Stimulated activated CD8-positive, alpha-beta memory T cell treated with anti-CD3 and anti-CD28 coated beads, Interleukin-12 subunit alpha, Interleukin-12 subunit beta, amount 100 ng/mL, for 24 hours (primary cell): Measurements from ENCODE around the gene STAC3.
"Not testable (repeated sequence)": the region's sequence is repeated elsewhere in the genome, so short reads cannot be mapped to it uniquely, and the experiment has no call there.

Experiments used
- DNase-seq: peaks from one replicate; pipeline ENCODE4 v3.0.0-alpha.2; 2020; ENCODE audit errors: extremely low read depth

STAC3 gene

DNA sequence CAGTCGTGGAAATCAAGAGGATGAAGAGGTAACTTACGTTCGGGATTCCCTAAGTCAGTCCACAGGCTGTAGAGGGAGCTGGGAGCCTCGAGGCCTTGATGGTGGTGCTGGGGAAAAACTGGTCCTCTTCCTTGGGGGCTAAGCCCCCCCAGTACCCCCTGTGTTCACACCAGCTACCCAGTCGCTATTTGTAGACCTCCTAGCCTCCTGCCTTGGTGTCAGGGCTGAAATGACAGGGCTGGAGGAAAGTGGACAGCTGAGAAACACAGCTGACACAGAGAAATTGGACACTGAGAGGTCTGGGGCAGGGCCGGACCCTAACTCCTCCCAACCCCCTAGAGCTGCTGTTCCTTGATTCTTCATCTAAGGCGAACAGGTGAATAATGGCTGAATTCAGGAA lies at the start of gene STAC3:
STAC3 (minus strand) TSS at position 232 of the 400 bp plus-strand sequence. CDS start 1,551 bp downstream, outside the sequence.
- no peak for DNase-seq

DNA sequence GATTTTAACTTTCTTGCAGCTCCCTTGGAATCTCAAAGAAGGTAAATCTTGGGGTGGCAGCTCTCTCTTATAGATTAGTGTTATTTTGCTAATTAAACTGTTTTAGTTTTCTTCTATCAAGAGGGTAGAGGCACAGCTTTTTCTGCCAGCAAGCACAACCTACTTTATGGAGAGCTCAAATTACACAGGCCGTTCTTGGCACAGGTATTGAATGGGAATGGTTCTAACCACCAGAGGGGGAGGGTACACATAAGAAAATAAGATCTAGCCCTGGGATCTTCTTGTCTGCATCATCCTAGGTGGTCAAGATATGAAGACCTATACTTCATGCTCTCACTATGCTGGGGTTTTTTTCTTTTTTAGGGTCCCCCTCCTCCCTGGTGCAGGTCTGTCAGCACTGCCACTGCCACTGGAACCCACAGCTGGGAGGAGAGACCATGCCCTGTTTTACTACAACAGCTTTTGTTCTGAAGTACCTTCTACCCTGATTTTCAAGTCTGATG lies 48.6 kb upstream of the STAC3 start:
- DNase-seq = no peak

DNA sequence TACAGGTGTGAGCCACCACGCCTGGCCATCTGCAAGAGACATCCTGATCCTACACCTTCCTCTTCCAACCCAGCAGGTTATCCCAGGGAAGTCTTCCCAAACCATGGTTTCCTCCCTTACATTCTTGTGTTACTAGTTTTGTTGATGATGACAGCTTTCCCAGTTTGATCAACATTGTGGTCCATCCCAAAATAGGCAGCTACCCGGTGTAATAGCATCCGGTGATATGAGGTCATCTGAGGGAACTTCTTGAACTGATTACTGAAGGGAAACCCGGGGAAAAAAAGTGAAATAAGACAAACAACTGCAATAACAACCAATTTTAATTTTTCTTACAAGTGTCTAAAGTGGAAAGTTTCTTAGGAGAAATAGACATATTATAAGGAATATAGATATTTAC lies 45.3 kb upstream of the STAC3 start:
- no peak for DNase-seq

DNA sequence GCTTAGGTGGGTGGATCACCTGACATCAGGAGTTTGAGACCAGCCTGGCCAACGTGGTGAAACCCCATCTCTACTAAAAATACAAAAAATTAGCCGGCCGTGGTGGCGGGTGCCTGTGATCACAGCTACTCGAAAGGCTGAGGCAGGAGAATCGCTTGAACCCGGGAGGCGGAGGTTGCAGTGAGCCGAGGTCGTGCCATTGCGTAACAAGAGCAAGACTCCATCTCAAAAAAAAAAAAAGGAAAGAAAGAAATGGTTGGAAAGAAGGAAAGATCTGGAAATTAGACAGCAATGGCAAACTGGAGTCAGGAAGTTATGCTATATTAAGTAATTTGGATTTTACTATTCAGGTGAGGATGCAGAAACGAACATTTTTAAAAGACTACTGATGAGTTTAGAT lies 31.1 kb upstream of the STAC3 start:
- not testable (repeated sequence) for DNase-seq

DNA sequence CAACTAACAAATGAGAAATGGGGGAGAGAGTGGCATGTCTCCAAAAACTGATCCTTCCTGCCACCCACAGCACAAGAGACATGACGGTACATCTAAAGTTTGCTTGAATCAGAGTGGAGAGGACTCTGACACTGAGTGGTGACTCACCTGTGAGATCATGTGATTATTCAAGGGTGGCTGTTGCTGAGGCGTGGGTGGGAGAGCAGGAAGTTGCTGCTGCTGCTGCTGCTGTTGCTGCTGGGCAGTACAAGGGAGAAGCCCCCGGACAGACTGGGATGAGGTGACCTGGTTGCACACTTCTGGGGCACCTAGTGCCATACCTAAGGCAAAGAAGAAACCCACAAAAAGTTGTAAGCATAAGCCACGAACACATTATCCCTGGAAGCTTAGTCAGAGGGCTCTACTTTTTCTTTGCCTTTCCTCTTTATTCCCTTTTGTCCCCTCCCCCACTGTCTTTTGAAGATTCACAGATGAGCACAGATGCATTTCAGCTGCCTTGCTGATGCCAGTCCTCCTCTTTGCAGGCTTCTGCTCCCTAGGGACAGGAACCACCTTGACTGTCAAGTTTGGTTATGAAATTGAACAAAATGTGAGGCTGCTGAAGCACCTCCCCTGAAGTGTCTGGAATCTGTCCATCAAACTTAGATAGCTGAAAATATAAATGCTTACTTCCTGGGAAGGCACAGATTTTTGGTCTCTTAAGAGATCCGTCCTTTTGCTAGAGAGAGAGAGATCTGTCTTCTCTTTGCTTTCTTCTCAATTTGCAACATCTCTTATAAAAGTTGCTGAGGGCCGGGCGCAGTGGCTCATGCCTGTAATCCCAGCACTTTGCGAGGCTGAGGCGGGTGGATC lies 29.4 kb upstream of the STAC3 start:
- peak; percentile 30 for DNase-seq

DNA sequence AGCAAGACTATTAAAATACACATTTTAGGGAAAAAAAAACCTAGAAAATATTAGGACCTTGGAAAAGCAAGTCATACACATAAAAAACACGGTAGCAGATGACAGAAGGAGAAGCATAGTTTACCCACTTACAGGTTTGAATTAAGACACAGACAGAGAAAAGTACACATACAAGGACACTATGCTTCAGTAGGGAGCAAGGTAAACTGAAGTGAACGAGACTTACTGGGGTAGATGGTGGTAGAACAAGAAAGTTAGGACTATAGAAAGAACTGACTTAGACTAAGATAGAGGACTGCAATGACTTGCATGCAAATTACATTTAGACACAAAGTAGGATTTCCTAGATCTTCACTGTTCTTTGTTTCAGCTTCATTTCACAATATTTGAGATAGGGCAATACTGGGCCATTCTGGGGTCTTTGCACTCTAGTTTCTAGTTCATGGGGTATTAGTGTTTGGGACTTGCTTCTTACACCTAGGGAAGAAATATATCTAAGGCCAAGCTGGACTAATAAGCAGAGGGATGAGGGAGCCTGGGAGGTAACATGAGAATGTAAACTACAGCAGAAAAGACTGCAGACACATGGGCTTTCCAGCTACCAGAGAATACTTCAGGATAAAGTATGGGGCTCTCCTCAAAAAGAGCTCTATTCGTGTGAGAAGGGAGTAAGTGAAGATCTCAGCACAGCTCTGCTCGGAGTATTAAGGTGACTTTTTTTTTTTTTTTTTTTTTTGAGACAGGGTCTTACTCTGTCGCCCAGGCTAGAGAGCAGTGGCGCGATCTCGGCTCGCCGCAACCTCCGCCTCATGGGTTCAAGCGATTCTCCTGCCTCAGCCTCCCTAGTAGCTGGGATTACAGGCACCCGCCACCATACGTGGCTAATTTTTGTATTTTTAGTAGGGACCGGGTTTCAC lies 27.7 kb upstream of the STAC3 start:
- no peak for DNase-seq

DNA sequence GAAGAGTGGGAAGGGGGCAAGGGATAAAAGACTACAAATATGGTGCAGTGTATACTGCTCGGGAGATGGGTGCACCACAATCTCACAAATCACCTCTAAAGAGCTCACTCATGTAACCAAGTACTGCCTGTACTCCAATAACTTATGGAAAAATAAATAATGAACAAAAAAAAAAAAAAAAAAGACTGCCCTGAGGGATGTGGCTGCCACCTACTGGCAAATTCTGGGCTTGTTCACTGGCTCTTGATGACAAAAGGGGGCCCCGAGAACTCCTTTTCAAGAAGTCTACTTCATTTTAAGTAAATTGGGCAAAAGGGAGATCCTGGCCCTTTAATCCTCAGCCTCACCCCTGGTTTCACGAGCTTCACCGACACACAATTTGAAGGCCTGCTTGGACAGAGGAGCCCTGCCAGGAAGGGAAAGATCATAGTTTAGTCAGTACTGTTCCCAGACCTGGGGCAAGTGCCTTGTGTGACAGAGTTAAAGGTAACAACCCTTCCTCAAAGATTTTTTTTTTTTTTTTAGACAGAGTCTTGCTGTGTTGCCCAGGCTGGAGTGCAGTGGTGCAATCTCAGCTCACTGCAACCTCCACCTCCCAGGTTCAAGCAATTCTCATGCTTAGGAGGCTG lies 26.1 kb upstream of the STAC3 start:
- DNase-seq = no peak

DNA sequence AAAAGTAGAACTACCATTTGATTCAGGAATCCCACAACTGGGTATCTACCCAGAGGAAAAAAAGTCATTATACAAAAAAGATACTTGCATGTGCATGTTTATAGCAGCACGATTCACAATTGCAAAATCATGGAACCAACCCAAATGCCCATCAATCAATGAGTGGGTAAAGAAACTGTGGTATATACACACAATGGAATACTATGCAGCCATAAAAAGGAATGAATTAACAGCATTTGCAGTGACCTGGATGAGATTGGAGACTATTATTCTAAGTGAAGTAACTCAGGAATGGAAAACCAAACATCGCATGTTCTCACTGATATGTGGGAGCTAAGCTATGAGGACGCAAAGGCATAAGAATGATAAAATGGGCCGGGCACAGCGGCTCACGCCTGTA lies 25.2 kb upstream of the STAC3 start:
- not testable (repeated sequence) for DNase-seq

DNA sequence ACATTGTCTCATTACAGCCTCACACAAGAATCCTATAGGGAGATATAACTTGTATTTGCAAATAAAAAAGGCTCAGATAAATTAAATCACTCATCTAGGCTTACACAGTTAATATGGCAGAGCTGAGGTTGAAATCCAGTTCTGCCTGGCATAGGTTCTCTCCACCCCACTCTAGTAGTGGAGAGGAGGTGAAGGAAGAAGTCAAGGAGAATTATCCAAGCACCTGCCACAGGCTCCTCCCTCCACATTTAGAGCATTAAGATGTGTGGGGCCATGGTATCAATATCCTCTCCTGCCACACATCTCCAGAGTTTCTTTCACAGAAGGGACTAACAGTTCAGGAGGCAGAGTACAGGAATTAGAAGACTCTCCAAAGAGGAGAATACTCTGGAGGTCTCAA lies 22.5 kb upstream of the STAC3 start:
- no peak for DNase-seq

DNA sequence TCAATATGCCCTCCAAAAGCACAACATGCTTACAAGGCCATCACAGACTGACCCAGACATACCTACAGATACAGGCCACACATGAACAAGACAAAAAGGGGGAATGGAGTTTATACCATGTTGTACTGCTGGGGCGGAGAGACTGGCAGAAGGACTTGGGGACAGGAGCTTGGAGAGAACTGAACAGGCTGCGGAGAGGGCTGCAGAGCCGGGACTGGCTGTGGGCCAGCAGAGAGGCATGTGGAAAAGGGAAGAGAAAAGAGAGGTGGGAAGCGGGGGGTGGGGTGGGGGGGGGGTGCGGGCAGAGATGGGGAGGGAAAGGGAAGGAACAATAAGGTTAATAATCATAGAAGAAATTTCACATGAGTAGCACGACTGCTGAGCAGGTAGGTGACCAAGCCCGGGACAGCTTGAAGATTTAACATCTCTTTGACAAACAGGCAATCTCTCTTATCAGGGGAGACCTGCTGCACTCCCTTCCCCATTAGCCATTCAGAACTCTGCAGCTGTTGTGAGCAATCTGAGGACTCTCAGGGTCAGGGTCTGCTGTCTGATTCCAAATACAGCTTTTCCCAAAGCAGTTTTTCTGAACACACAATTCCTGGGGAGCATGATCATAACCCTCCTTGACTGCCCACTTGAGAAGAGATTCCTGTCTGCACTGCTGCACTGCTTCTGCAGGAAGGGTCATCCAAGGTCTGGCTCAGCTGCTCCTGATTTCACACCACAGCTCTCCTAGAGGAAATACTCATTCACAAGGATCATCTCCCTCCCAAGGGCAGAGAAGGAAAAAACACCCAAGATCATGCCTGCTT lies 21.6 kb upstream of the STAC3 start:
- DNase-seq = no peak

DNA sequence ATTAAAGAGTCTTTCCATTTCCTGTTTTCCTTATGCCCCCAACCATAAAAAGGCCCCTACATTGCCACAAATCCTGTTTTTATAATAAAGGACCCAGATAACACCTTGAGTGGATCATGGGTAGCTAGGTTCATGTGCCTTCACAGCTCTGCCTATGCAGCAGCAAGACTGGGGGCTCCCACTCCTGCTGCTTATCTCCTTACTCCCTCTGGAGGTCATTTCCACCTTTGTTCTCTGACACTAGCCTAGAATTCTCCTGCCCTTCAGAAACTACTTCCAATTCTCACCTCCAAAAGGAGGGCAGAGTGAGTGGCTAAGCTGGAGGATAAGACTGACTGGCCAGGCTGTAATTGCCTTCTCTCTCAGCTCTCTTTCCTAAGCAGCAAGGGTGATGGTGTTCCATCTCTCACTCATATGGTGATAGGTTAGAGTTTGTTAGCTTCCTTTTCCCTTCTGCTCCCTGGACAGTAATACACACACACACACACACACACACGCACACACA lies 20.0 kb upstream of the STAC3 start:
- DNase-seq = no peak

DNA sequence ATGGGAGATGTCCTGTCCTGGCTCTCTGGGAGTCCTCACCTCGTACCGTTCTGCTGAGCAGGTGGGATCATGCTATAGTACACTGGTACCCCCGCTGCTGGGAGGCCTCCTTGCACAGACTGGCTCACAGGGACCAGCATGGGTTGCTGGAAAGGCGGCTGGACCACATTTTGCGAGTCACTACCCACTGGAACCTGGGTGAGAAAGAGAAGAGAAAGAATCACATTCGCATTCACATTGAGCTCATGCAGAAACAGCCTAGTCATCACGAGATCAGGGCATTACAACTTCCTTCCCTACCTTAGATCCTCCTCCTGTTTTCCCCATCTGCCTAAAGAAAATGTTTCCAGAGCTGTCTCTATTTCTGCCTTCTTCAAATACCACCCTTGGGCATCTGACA lies 17.3 kb upstream of the STAC3 start:
- no peak for DNase-seq

DNA sequence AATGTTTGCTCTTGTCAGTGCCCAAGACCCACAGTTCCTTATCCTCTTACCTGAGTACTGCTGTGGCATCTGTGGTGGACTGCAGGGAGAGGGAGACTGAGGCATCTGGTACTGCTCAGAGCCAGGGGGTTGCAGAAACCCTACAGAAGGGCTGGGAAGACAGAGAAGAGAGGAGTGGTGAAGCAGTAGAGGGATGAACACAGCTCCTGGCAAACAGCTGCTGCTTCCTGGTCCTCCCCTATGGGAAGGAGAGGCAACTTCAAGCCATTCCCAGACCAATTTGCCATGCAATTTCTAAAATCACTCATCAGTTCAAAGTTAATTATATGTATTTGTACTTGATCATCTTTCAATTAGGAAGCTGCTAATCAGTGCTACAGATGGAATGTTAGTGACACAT lies 15.7 kb upstream of the STAC3 start:
- DNase-seq = no peak

DNA sequence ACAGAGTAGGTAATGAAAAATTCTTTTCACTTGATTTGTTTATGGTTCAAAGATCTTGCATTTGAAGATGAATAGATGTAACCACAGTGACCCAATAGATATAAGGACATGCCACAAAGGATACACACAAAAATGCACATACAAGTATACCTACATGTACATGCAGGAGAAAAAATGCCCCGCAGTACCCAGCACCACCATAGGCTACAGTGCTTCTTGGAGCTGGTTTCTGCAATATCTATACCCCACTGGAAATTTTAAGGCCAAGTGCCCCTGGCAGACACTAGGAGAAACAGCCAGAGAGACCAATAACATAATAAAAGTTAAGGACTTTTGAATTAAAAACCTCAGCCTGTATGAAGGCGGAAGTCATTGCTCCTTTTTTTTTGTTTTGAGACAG lies 12.1 kb upstream of the STAC3 start:
- DNase-seq = no peak

DNA sequence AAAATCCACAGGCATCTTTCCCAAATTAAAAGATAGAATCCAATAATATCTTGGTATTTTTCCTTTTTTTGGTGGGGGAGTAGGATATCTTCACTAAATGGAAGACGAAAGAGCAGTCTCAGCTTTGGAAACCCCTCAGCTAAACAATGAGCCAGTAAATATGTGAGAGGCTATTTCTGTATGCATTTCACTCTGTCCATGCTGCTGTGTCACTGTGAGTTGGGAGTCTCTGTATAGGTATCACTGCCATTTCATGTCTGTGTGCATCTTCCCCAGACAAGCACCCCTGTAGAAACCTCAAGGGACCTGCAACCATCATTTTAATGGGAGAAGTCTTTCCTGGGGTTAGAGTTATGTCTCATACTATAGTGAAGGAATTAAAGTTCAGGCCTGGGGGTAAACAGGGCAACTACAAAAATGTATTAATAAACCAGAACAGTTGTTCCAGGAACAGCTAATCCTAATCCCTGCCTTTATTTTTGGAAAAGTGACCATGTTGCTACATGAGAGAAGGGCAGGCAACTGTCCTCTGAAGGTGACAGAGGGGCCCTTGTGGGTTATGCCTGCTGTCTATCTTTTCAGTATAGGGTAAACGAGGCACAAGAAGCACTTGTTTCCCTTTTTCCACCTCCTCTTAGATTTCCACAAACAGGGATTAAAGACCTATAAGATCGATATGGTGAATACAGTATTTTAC lies 11.3 kb upstream of the STAC3 start:
- no peak for DNase-seq

DNA sequence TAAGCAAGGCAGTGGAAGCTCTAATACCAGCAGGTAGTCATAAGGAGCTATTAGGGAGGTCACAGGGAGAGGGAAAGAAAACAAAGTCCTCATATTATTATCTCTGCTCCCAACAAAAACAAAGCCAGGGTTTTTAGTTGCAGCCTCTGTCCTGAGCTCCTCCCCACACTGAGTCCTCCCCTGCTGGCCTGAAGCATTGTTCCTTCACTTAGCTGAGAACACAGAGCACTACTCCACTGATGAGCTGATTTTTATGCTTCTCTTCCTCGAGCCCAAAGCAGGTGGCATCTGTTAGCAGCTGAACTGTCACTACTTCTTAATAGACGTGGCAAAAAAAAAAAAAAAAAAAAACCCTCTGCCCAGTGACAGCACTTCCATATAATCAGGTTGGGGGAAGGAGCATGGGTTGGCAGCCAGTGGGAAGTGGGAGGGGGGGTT lies 10.5 kb upstream of the STAC3 start:
- DNase-seq = no peak

DNA sequence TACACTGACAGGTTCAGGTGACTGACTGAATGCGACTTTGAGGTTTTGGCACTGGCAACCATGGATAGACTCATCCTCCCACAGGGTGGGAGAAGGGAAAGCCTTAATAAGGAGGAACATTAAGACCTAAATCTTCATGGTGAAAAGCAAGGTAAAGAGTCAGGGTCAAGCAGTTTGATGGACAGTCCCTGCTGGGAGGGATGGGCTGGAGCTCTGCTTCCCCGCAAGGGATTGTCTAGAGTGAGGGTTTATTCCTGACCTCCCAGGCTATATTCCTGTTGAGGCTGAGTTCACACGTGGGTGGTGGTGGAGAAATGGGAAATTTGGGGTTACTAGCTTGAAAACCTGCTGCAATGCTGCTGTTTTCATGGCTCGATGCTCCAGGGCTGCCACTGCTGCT lies 9.4 kb upstream of the STAC3 start:
- no peak for DNase-seq

DNA sequence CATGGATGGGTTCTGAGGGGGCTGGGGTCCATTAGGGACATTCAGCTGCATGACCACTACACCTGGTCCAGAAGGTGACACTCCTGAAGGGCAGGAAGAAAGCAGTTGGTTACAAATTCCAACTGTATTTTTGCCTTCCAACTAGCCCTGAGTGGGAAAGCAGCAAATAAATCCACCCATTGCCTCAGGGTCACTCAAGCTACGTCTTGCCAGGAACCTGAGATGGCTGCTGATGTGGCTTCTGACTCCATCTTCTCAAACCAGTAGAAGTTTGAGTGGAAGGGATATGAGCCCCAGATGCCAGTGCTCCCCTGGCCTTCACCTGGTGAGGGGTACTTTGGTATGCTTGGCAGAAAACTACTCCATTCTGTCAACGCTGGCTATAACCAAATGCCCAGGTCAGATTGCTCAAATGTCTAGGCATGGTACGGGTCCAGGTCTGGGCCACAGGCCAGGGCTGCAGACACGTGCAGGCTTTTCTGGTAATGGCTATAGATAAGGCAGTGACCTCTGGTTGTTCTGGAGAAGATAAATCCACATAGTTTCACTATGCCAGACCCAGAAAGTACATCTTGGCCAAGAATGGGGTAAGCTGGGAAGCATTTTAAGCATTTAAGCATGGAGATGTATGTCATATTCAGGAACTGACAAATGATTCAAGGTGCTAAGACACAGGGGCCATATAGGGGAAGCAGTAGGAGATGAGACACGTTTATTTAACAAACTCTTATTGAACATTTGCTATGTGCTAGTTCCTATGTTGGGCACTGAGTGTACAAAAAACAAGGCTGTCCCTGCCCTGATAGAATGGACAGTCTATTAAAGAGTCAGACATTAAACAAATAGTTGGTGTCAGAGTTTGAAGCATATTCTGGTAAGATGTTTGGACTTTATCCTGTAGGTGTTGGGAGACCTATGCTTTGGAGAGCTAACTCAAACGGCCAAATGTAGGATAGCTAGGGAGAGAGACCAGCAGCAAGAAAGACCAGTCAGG lies 8.3 kb upstream of the STAC3 start:
- DNase-seq = no peak

DNA sequence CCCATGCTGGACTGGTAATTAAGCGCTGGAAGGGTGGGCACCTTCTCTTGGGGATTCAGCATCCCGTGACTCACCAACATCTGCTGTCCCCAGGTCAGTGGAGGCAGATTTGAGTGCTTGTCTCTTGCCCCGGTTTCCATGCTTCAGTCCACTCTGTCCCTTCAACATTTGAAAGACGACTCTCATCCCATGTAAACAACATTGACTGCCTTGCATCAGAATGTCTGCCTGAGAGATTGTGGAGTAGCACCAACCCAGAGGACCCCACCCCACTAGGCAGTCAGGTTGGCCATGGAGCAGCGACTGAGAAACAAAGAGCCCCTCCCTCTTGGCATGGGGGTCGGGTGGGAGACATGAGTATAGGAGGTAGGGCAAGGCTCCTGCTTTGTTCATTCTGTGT lies 4.9 kb upstream of the STAC3 start:
- DNase-seq = no peak
